HCT116 (cell line): Measurements from ENCODE around the gene ANKEF1. TPM values are rescaled to one million over a fixed set of nuclear protein-coding genes. Genes with fewer than 3 reads are reported as not detected.

Experiments used
- ATAC-seq: fragments of 200-7000 bp; cut with Tn5 transposase; 2 replicates; pipeline ENCODE4 v1.9.1; 2020; ENCODE audit warnings: mild to moderate bottlenecking, moderate library complexity
- BruUV-seq: library from RNA; stranded (reverse); fragments of 400-500 nt; replicated peaks from 2 replicates; lab custom pipeline; 2021; lab: Mats Ljungman, UMichigan
- CTCF ChIA-PET: fragments of 300-600 bp; sonication (Branson Sonifier 250); formaldehyde crosslinking; loops from one replicate; lab custom pipeline; 2021; ENCODE audit warnings: antibody characterized with exemption; lab: Charles Lee
- POLR2A ChIA-PET: fragments of 300-600, 350-600 bp; sonication (Branson Sonifier 250); formaldehyde crosslinking; loops from one replicate; lab custom pipeline; 2021; ENCODE audit warnings: antibody characterized with exemption; lab: Charles Lee
- RAD21 ChIA-PET, 2 experiments: fragments of 300-600 bp; sonication (Branson Sonifier 250); formaldehyde crosslinking; loops; one replicate each; lab custom pipeline; 2023; ENCODE audit warnings: low total read pairs in 2 of 2; ENCODE audit not compliant: uncharacterized antibody in 2 of 2, unreplicated experiment in 2 of 2, low non-redundant PET in 1 of 2; lab: Charles Lee
- DNase-seq: peaks from one replicate; pipeline ENCODE4 v3.0.0-alpha.2; 2010; ENCODE audit warnings: low read depth, low spot score
- H2AFZ ChIP-seq: fragments of 200-600 bp; shearing (Covaris generic), sonication (generic); 2 replicates; pipeline ENCODE4 v1.6.1; 2017; ENCODE audit warnings: low read depth, mixed run types, mixed read lengths, antibody characterized with exemption, low read length; ENCODE audit not compliant: poor library complexity, severe bottlenecking
- H3K27ac ChIP-seq: 2 replicates; pipeline ENCODE4 v1.5.1; 2012; ENCODE audit warnings: low read depth, low read length
- H3K27me3 ChIP-seq: fragments of 200-600 bp; sonication (generic); 2 replicates; pipeline ENCODE4 v1.6.1; 2016; ENCODE audit warnings: mixed run types, low read length, mixed read lengths; ENCODE audit not compliant: insufficient read depth
- H3K36me3 ChIP-seq, 2 experiments: fragments of 200-500 bp in 1 of 2; fragments of 200-600 bp in 1 of 2; sonication (Bioruptor generic) in 1 of 2; sonication (generic) in 1 of 2; 2 replicates each; pipeline versions ENCODE4 v1.5.1 to v1.6.1; 2014 to 2016; ENCODE audit warnings: low read length in 2 of 2, inconsistent platforms in 1 of 2, mixed read lengths in 1 of 2, mixed run types in 1 of 2; ENCODE audit not compliant: insufficient read depth in 2 of 2, control insufficient read depth in 1 of 2
- H3K4me1 ChIP-seq, 2 experiments: fragments of 200-600 bp in 1 of 2; sonication (generic) in 1 of 2; 2 replicates each; pipeline versions ENCODE4 v1.5.1 to v1.6.1; 2012 to 2017; ENCODE audit warnings: low read length in 2 of 2, inconsistent platforms in 1 of 2, mild to moderate bottlenecking in 1 of 2, mixed read lengths in 1 of 2, mixed run types in 1 of 2, moderate library complexity in 1 of 2; ENCODE audit not compliant: insufficient read depth in 2 of 2, control insufficient read depth in 1 of 2
- H3K4me2 ChIP-seq: fragments of 200-600 bp; sonication (generic); 2 replicates; pipeline ENCODE4 v1.6.1; 2017; ENCODE audit warnings: mixed run types, low read length, mixed read lengths
- H3K4me3 ChIP-seq, 2 experiments: fragments of 200-600 bp in 1 of 2; sonication (generic) in 1 of 2; replicated peaks in 1 of 2; 2 replicates each; pipeline ENCODE4 v1.5.1; 2011 to 2016; ENCODE audit warnings: low read length in 2 of 2, control low read depth in 1 of 2, low read depth in 1 of 2, mild to moderate bottlenecking in 1 of 2, mixed read lengths in 1 of 2, mixed run types in 1 of 2
- H3K79me2 ChIP-seq: fragments of 200-600 bp; sonication (generic); 2 replicates; pipeline ENCODE4 v1.6.1; 2017; ENCODE audit warnings: mild to moderate bottlenecking, mixed run types, low read length, moderate library complexity, mixed read lengths; ENCODE audit not compliant: insufficient read depth
- H3K9ac ChIP-seq: fragments of 200-600 bp; sonication (generic); 2 replicates; pipeline ENCODE4 v1.6.1; 2016; ENCODE audit warnings: low read length, mixed read lengths
- H3K9me2 ChIP-seq: fragments of 200-600 bp; sonication (generic), shearing (Covaris generic); 2 replicates; pipeline ENCODE4 v1.6.1; 2017; ENCODE audit warnings: mixed run types, mild to moderate bottlenecking, moderate library complexity; ENCODE audit not compliant: insufficient read depth
- H3K9me3 ChIP-seq, 2 experiments: fragments of 200-500 bp in 1 of 2; fragments of 200-600 bp in 1 of 2; sonication (Bioruptor generic) in 1 of 2; sonication (generic) in 1 of 2; 2 replicates each; pipeline ENCODE4 v1.6.1; 2014 to 2017; ENCODE audit warnings: low read length in 2 of 2, mixed read lengths in 2 of 2, inconsistent platforms in 1 of 2, low read depth in 1 of 2, mild to moderate bottlenecking in 1 of 2, mixed run types in 1 of 2, moderate library complexity in 1 of 2; ENCODE audit not compliant: control insufficient read depth in 1 of 2, insufficient read depth in 1 of 2
- H4K20me1 ChIP-seq: fragments of 200-600 bp; sonication (generic), shearing (Covaris generic); 2 replicates; pipeline ENCODE4 v1.6.1; 2017; ENCODE audit warnings: mixed run types, mild to moderate bottlenecking, moderate library complexity; ENCODE audit not compliant: insufficient read depth
- CBX3 ChIP-seq: IDR thresholded peaks from 2 replicates; pipeline ENCODE4 v1.6.1; 2012; ENCODE audit warnings: low read depth
- EGR1 ChIP-seq: IDR thresholded peaks from 2 replicates; pipeline ENCODE4 v1.6.1; 2012; ENCODE audit warnings: low read depth
- EZH2 ChIP-seq: fragments of 200-600 bp; sonication (generic); IDR thresholded peaks from 2 replicates; pipeline ENCODE4 v1.6.1; 2017; ENCODE audit warnings: antibody characterized with exemption, mixed run types
- POLR2A ChIP-seq: IDR thresholded peaks from 2 replicates; pipeline ENCODE4 v1.7.0; 2011; ENCODE audit warnings: borderline replicate concordance; ENCODE audit not compliant: insufficient read depth, insufficient read length; ENCODE audit errors: extremely low read depth
- RAD21 ChIP-seq: IDR thresholded peaks from 2 replicates; pipeline ENCODE4 v1.6.1; 2012; ENCODE audit warnings: low read depth, mild to moderate bottlenecking
- SP1 ChIP-seq: IDR thresholded peaks from 2 replicates; pipeline ENCODE4 v1.6.1; 2012; ENCODE audit warnings: low read depth
- SRF ChIP-seq: IDR thresholded peaks from 2 replicates; pipeline ENCODE4 v1.6.1; 2012; ENCODE audit warnings: low read depth
- TCF7L2 ChIP-seq: IDR thresholded peaks from 2 replicates; pipeline ENCODE4 v1.7.0; 2011; ENCODE audit warnings: borderline replicate concordance, inconsistent platforms; ENCODE audit not compliant: insufficient read depth, insufficient read length; ENCODE audit errors: extremely low read depth
- intact Hi-C: fragments of 100-400 bp; cut with micrococcal nuclease; formaldehyde crosslinking; loops from 2 replicates; pipeline ENCODE4 v1.10.0; 2022
- total RNA-seq: library from RNA; stranded (reverse); gene quantifications from one replicate; pipeline ENCODE4 v1.2.1, GENCODE V29; 2021; ENCODE audit not compliant: unreplicated experiment
- TF ChIP-seq, protein P1 (sequence below): IDR thresholded peaks from 2 replicates; pipeline ENCODE4 v1.6.1; 2012; ENCODE audit warnings: low read depth

ANKEF1 gene
- total RNA-seq, 1 experiment from 2014 or later = 15.8 TPM

DNA sequence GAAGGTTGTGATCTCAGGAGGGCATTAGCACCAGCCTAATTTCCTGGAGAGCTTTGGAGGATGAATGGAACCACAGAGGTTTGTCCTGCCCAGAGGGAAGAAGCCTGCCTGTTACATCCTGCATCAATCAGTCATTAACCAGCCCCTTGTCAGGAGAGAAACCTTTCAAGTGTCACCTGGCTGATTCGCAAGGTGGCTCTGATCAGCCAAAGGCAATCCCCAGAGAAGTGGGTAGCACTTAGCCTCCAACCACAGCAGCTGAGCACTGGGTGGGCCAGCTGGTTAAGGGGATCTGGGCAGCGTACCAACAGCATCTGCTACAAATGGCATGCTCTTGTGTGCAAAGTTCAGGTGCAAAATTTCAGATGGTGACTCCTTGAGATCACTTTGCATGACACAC lies 26.9 kb downstream of the ANKEF1 start:
- Histone ChIP-seq H3K4me1 (no peaks in the 10 kb centered on the region), H3K9ac (no peak overlapping the region), H3K27ac (no peak overlapping the region), H3K9me2 (no peaks in the 10 kb centered on the region), H2AFZ (no peak overlapping the region), H3K79me2 (no peaks in the 10 kb centered on the region), H4K20me1 (no peaks in the 10 kb centered on the region), H3K4me3 (no peak overlapping the region), H3K9me3 (no peaks in the 10 kb centered on the region), H3K4me2 (no peak overlapping the region), H3K36me3 (no peaks in the 10 kb centered on the region), H3K27me3 (no peaks in the 10 kb centered on the region)
- intact Hi-C loops = no loop called here
- DNase-seq = no peak
- TF ChIP-seq EGR1 (no peak), CBX3 (no peak), SRF (no peak), SP1 (no peak), TCF7L2 (no peak), EZH2 (no peak), RAD21 (no peak), POLR2A (no peak)
- TF ChIP-seq, protein P1, sequence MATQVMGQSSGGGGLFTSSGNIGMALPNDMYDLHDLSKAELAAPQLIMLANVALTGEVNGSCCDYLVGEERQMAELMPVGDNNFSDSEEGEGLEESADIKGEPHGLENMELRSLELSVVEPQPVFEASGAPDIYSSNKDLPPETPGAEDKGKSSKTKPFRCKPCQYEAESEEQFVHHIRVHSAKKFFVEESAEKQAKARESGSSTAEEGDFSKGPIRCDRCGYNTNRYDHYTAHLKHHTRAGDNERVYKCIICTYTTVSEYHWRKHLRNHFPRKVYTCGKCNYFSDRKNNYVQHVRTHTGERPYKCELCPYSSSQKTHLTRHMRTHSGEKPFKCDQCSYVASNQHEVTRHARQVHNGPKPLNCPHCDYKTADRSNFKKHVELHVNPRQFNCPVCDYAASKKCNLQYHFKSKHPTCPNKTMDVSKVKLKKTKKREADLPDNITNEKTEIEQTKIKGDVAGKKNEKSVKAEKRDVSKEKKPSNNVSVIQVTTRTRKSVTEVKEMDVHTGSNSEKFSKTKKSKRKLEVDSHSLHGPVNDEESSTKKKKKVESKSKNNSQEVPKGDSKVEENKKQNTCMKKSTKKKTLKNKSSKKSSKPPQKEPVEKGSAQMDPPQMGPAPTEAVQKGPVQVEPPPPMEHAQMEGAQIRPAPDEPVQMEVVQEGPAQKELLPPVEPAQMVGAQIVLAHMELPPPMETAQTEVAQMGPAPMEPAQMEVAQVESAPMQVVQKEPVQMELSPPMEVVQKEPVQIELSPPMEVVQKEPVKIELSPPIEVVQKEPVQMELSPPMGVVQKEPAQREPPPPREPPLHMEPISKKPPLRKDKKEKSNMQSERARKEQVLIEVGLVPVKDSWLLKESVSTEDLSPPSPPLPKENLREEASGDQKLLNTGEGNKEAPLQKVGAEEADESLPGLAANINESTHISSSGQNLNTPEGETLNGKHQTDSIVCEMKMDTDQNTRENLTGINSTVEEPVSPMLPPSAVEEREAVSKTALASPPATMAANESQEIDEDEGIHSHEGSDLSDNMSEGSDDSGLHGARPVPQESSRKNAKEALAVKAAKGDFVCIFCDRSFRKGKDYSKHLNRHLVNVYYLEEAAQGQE = no peak
- ChIA-PET CTCF (no interaction called here), POLR2A (no interaction called here), RAD21 (no interaction called here)
- BruUV-seq = no TSS peak
- ATAC-seq = no peak
